IMR-90 (cell line): ENCODE data around the gene NPAS3. TPM values are rescaled to one million over a fixed set of nuclear protein-coding genes. Genes with fewer than 3 reads are reported as not detected.

Source experiments
- ATAC-seq: fragments of 200-7000 bp; cut with Tn5 transposase; 2 replicates; pipeline ENCODE4 v1.9.1; 2020; ENCODE audit warnings: low read depth, mild to moderate bottlenecking, moderate library complexity
- BruUV-seq: library from RNA; stranded (reverse); fragments of 400-500 nt; replicated peaks from 2 replicates; lab custom pipeline; 2021; lab: Mats Ljungman, UMichigan
- CTCF ChIA-PET: fragments of 300-600 bp; formaldehyde crosslinking; extraction: SDS; loops from one replicate; lab custom pipeline; 2021; ENCODE audit warnings: antibody characterized with exemption; lab: Yijun Ruan, JAX
- POLR2A ChIA-PET: fragments of 300-600 bp; sonication (Branson Sonifier 250); formaldehyde crosslinking; loops from one replicate; lab custom pipeline; 2022; ENCODE audit warnings: antibody characterized with exemption; ENCODE audit not compliant: unreplicated experiment; lab: Charles Lee
- DNase-seq: peaks from one replicate; pipeline ENCODE4 v3.0.0; 2013
- H2AFZ ChIP-seq: replicated peaks from 2 replicates; pipeline ENCODE3; 2013; ENCODE audit warnings: low read length, mild to moderate bottlenecking; ENCODE audit not compliant: poor library complexity
- H2AK5ac ChIP-seq: 2 replicates; pipeline ENCODE4 v1.6.1; 2013; ENCODE audit warnings: low read depth, low read length, inconsistent platforms
- H2AK9ac ChIP-seq: replicated peaks from 2 replicates; pipeline ENCODE3; 2013; ENCODE audit warnings: mild to moderate bottlenecking, low read depth, low read length, moderate library complexity; ENCODE audit not compliant: poor library complexity
- H2BK120ac ChIP-seq: 2 replicates; pipeline ENCODE4 v1.6.1; 2013; ENCODE audit warnings: low read depth, low read length, inconsistent platforms
- H2BK15ac ChIP-seq: 3 replicates; pipeline ENCODE4 v1.6.1; 2013; ENCODE audit warnings: low read depth, low read length, inconsistent platforms
- H2BK20ac ChIP-seq: 2 replicates; pipeline ENCODE4 v1.6.1; 2013; ENCODE audit warnings: low read depth, mild to moderate bottlenecking, inconsistent platforms, low read length, moderate library complexity
- H2BK5ac ChIP-seq: 2 replicates; pipeline ENCODE4 v1.6.1; 2013; ENCODE audit warnings: mild to moderate bottlenecking, low read depth, low read length, inconsistent platforms; ENCODE audit not compliant: poor library complexity, severe bottlenecking
- H3K14ac ChIP-seq: replicated peaks from 2 replicates; pipeline ENCODE4 v1.6.1; 2013; ENCODE audit warnings: low read depth, low read length, inconsistent platforms
- H3K18ac ChIP-seq: 2 replicates; pipeline ENCODE4 v1.6.1; 2013; ENCODE audit warnings: low read depth, low read length, control low read depth
- H3K23ac ChIP-seq: 2 replicates; pipeline ENCODE4 v1.6.1; 2013; ENCODE audit warnings: low read depth, low read length, inconsistent platforms
- H3K27ac ChIP-seq: 2 replicates; pipeline ENCODE4 v1.5.1; 2013; ENCODE audit warnings: mild to moderate bottlenecking, control low read depth, low read length; ENCODE audit not compliant: insufficient read depth
- H3K27me3 ChIP-seq: 2 replicates; pipeline ENCODE4 v1.6.1; 2013; ENCODE audit warnings: low read length; ENCODE audit not compliant: control insufficient read depth, insufficient read depth
- H3K36me3 ChIP-seq: 2 replicates; pipeline ENCODE4 v1.6.1; 2013; ENCODE audit warnings: low read length, mixed read lengths; ENCODE audit not compliant: control insufficient read depth, insufficient read depth
- H3K4ac ChIP-seq: 2 replicates; pipeline ENCODE4 v1.6.1; 2013; ENCODE audit warnings: low read depth, low read length, inconsistent platforms
- H3K4me1 ChIP-seq: 2 replicates; pipeline ENCODE4 v1.6.1; 2013; ENCODE audit warnings: low read length, mixed read lengths; ENCODE audit not compliant: control insufficient read depth, insufficient read depth
- H3K4me2 ChIP-seq: 2 replicates; pipeline ENCODE4 v1.6.1; 2013; ENCODE audit warnings: low read depth, mild to moderate bottlenecking, control low read depth, low read length, moderate library complexity
- H3K4me3 ChIP-seq: 2 replicates; pipeline ENCODE4 v1.5.1; 2013; ENCODE audit warnings: low read depth, mild to moderate bottlenecking, control low read depth, low read length, moderate library complexity; ENCODE audit not compliant: insufficient read depth
- H3K56ac ChIP-seq: 2 replicates; pipeline ENCODE4 v1.6.1; 2013; ENCODE audit warnings: low read length, inconsistent platforms; ENCODE audit not compliant: insufficient read depth; ENCODE audit errors: extremely low read depth
- H3K79me1 ChIP-seq, 2 experiments: 2 replicates each; pipeline ENCODE4 v1.6.1; 2013; ENCODE audit warnings: low read length in 2 of 2, inconsistent platforms in 1 of 2, low read depth in 1 of 2
- H3K9ac ChIP-seq: 2 replicates; pipeline ENCODE4 v1.6.1; 2013; ENCODE audit warnings: low read depth, low read length, control low read depth
- H3K9me1 ChIP-seq: 2 replicates; pipeline ENCODE4 v1.6.1; 2013; ENCODE audit warnings: low read length, inconsistent platforms; ENCODE audit not compliant: insufficient read depth
- H3K9me3 ChIP-seq: 2 replicates; pipeline ENCODE4 v1.6.1; 2013; ENCODE audit warnings: low read length; ENCODE audit not compliant: control insufficient read depth, insufficient read depth
- H4K20me1 ChIP-seq: 2 replicates; pipeline ENCODE4 v1.6.1; 2013; ENCODE audit warnings: low read length, inconsistent platforms; ENCODE audit not compliant: insufficient read depth
- H4K5ac ChIP-seq: 2 replicates; pipeline ENCODE4 v1.6.1; 2013; ENCODE audit warnings: mild to moderate bottlenecking, low read depth, low read length, control low read depth
- H4K8ac ChIP-seq, 2 experiments: 2 replicates each; pipeline ENCODE4 v1.6.1; 2013; ENCODE audit warnings: low read depth in 2 of 2, low read length in 2 of 2, control low read depth in 1 of 2, inconsistent platforms in 1 of 2
- H4K91ac ChIP-seq: 2 replicates; pipeline ENCODE4 v1.6.1; 2013; ENCODE audit warnings: low read depth, low read length, inconsistent platforms; ENCODE audit not compliant: insufficient read depth
- BHLHE40 ChIP-seq: fragments of 150-350 bp; IDR thresholded peaks from 2 replicates; pipeline ENCODE4 v1.6.1; 2016; ENCODE audit warnings: mild to moderate bottlenecking, low read depth, low read length
- CEBPB ChIP-seq: IDR thresholded peaks from 2 replicates; pipeline ENCODE4 v1.6.1; 2012; ENCODE audit warnings: low read depth, low read length, improper control_type of control experiment
- CHD1 ChIP-seq: IDR thresholded peaks from 2 replicates; pipeline ENCODE4 v1.6.1; 2012; ENCODE audit warnings: low read depth, low read length, improper control_type of control experiment
- CTCF ChIP-seq: conservative IDR thresholded peaks from 2 replicates; pipeline ENCODE4 v1.5.1; 2012; ENCODE audit warnings: mild to moderate bottlenecking, low read depth, low read length, improper control_type of control experiment
- ELK1 ChIP-seq: fragments of 150-350 bp; IDR thresholded peaks from 2 replicates; pipeline ENCODE4 v1.6.1; 2016; ENCODE audit warnings: low read depth, mild to moderate bottlenecking, low read length, moderate library complexity, borderline replicate concordance
- FOS ChIP-seq: fragments of 150-350 bp; IDR thresholded peaks from 2 replicates; pipeline ENCODE4 v1.6.1; 2016; ENCODE audit warnings: low read depth, low read length
- MAFK ChIP-seq: IDR thresholded peaks from 2 replicates; pipeline ENCODE4 v1.6.1; 2012; ENCODE audit warnings: low read depth, low read length, improper control_type of control experiment
- MAZ ChIP-seq: IDR thresholded peaks from 2 replicates; pipeline ENCODE4 v1.6.1; 2012; ENCODE audit warnings: low read depth, mild to moderate bottlenecking, low read length, improper control_type of control experiment, moderate library complexity, borderline replicate concordance
- MXI1 ChIP-seq: IDR thresholded peaks from 2 replicates; pipeline ENCODE4 v1.6.1; 2012; ENCODE audit warnings: low read depth, mild to moderate bottlenecking, low read length, moderate library complexity, borderline replicate concordance
- NFE2L2 ChIP-seq: fragments of 150-350 bp; IDR thresholded peaks from 2 replicates; pipeline ENCODE4 v1.6.1; 2016; ENCODE audit warnings: low read depth, mild to moderate bottlenecking, low read length
- POLR2A ChIP-seq: IDR thresholded peaks from 2 replicates; pipeline ENCODE4 v1.6.1; 2012; ENCODE audit warnings: mild to moderate bottlenecking, low read depth, low read length
- RAD21 ChIP-seq: IDR thresholded peaks from 2 replicates; pipeline ENCODE4 v1.6.1; 2012; ENCODE audit warnings: low read length, improper control_type of control experiment
- RCOR1 ChIP-seq: IDR thresholded peaks from 2 replicates; pipeline ENCODE4 v1.6.1; 2012; ENCODE audit warnings: mild to moderate bottlenecking, low read length, improper control_type of control experiment; ENCODE audit not compliant: insufficient replicate concordance
- RFX5 ChIP-seq: IDR thresholded peaks from 2 replicates; pipeline ENCODE4 v1.8.0; 2012; ENCODE audit warnings: low read depth, mild to moderate bottlenecking, low read length, moderate library complexity
- SMC3 ChIP-seq: fragments of 150-350 bp; IDR thresholded peaks from 2 replicates; pipeline ENCODE4 v1.6.1; 2016; ENCODE audit warnings: low read depth, mild to moderate bottlenecking, antibody characterized with exemption, low read length, moderate library complexity
- WGBS, 2 experiments: methylation state at CpG; one replicate each; pipeline versions ENCODE4 v1.1.5 to v1.1.7; 2013; ENCODE audit warnings: missing lambda C conversion rate in 2 of 2; ENCODE audit not compliant: insufficient read length in 1 of 2; ENCODE audit errors: extremely low coverage in 2 of 2; 5-methylcytosine and 5-hydroxymethylcytosine counted together
- dilution Hi-C: fragments of 300-500 bp; cut with HindIII; formaldehyde crosslinking; loops from one replicate; pipeline ENCODE4 v1.14.3; 2018; ENCODE audit warnings: low sequenced_read_pairs; ENCODE audit not compliant: unreplicated experiment
- in situ Hi-C: fragments of 300-500 bp; cut with MboI; formaldehyde crosslinking; loops from 3 replicates; pipeline ENCODE4 v1.14.3; 2019; ENCODE audit warnings: low sequenced_read_pairs, inconsistent platforms, mixed read lengths
- intact Hi-C: fragments of 100-400 bp; cut with micrococcal nuclease; formaldehyde crosslinking; loops from 2 replicates; pipeline ENCODE4 v1.10.0; 2022
- polyA plus RNA-seq, 3 experiments: library from polyadenylated mRNA; depleted of rRNA; stranded (reverse); fragments of >200 nt; gene quantifications; 2 replicates each; pipeline ENCODE4 v1.2.3, GENCODE V29; 2012; ENCODE audit warnings: low replicate concordance in 1 of 3
- total RNA-seq: library from RNA; depleted of rRNA; stranded (reverse); fragments of >200 nt; gene quantifications from 2 replicates; pipeline ENCODE4 v1.2.3, GENCODE V29; 2012
- TF ChIP-seq, protein P1 (sequence below): fragments of 150-350 bp; IDR thresholded peaks from 2 replicates; pipeline ENCODE4 v1.6.1; 2017; ENCODE audit warnings: mild to moderate bottlenecking, antibody characterized with exemption, low read length, low read depth

NPAS3 gene
- total and polyA plus RNA-seq, 2 of the 4 experiments (the other 2 are of a cell fraction) = not detected

DNA sequence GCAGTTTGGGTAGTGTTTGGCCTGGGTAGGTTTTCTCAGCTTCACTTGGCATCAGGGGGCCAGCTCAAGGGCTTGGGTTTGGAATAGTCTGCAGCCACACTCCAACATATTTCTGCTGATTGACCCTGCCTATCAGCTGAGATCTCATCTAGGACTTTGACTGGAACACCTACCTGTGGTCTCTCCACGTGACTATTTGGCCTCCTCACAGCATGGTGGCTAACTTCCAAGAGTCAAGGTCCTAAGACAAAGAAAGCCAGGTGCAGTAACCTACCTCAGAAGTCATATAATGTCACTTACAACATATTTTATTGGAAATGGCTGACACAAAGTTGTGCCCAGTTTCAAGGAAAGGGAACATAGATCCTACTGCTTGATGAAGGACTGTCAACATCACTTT is 531.2 kb downstream of the NPAS3 start:
- Histone ChIP-seq H4K20me1 (no peaks in the 10 kb centered on the region), H3K27me3 (no peaks in the 10 kb centered on the region), H4K91ac (no peak overlapping the region), H3K14ac (no peak overlapping the region), H3K4me1 (no peaks in the 10 kb centered on the region), H4K8ac (no peak overlapping the region), H4K5ac (no peak overlapping the region), H3K4me2 (no peak overlapping the region), H3K9ac (no peak overlapping the region), H3K9me1 (no peaks in the 10 kb centered on the region), H2BK15ac (no peak overlapping the region), H3K18ac (no peak overlapping the region), H3K56ac (no peak overlapping the region), H3K4ac (no peak overlapping the region), H3K79me1 (no peaks in the 10 kb centered on the region), H2BK120ac (no peak overlapping the region), H2AFZ (no peak overlapping the region), H3K4me3 (no peak overlapping the region), H3K27ac (no peak overlapping the region), H2AK9ac (no peak overlapping the region), H3K9me3 (no peaks in the 10 kb centered on the region), H3K23ac (no peak overlapping the region), H2AK5ac (no peak overlapping the region), H3K36me3 (no peaks in the 10 kb centered on the region), H2BK5ac (no peak overlapping the region), H2BK20ac (no peak overlapping the region)
- no CpG with 5 or more reads among the region's 1 CpG for WGBS, 2 experiments
- no peak for ATAC-seq
- POLR2A ChIA-PET = no interaction called here
- CTCF ChIA-PET = no interaction called here
- in situ Hi-C loops (no loop called here), intact Hi-C loops (no loop called here), dilution Hi-C loops (no loop called here)
- no TSS peak for BruUV-seq
- no peak for DNase-seq
- TF ChIP-seq, protein P1, sequence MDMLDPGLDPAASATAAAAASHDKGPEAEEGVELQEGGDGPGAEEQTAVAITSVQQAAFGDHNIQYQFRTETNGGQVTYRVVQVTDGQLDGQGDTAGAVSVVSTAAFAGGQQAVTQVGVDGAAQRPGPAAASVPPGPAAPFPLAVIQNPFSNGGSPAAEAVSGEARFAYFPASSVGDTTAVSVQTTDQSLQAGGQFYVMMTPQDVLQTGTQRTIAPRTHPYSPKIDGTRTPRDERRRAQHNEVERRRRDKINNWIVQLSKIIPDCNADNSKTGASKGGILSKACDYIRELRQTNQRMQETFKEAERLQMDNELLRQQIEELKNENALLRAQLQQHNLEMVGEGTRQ = no peak
- no peak for TF ChIP-seq CHD1
- no peak for TF ChIP-seq ELK1
- TF ChIP-seq RFX5 = no peak
- no peak for TF ChIP-seq MXI1
- no peak for TF ChIP-seq POLR2A
- no peak for TF ChIP-seq RCOR1
- no peak for TF ChIP-seq SMC3
- TF ChIP-seq MAFK = no peak
- TF ChIP-seq MAZ = no peak
- no peak for TF ChIP-seq FOS
- no peak for TF ChIP-seq RAD21
- no peak for TF ChIP-seq NFE2L2
- TF ChIP-seq CTCF = no peak
- no peak for TF ChIP-seq CEBPB
- no peak for TF ChIP-seq BHLHE40
